IPS-18c (cell line): ENCODE data around the gene FMO1.
"Not testable (repeated sequence)": the region's sequence is repeated elsewhere in the genome, so short reads cannot be mapped to it uniquely, and the experiment has no call there.

Experiments used
- H3K4me3 ChIP-seq: 2 replicates; pipeline ENCODE4 v1.7.0; 2013; ENCODE audit warnings: low read depth, mild to moderate bottlenecking, low read length, moderate library complexity; ENCODE audit not compliant: insufficient read depth
- H3K9me3 ChIP-seq: one replicate; pipeline ENCODE4 v1.6.1; 2013; ENCODE audit warnings: mild to moderate bottlenecking, low read length, moderate library complexity; ENCODE audit not compliant: control insufficient read depth, insufficient read depth

Gene FMO1

GRCh38 chr1:171224257-171224656 is 24.0 kb upstream of the FMO1 start:
- H3K9me3 ChIP-seq: not testable (repeated sequence)

GRCh38 chr1:171226747-171227370 is 21.4 kb upstream of the FMO1 start:
- Histone ChIP-seq H3K4me3 (no peak overlapping the region), H3K9me3 (no peaks in the 10 kb centered on the region)

More at GRCh38 chr1:171224257-171224656, 24.0 kb upstream of the FMO1 start:
- not testable (repeated sequence) for H3K4me3 ChIP-seq

GRCh38 chr1:171231326-171231725 is 17.0 kb upstream of the FMO1 start:
- H3K9me3 ChIP-seq: peaks cover 2% of the 10 kb centered on the region
- H3K4me3 ChIP-seq: no peak overlapping the region

GRCh38 chr1:171233183-171233582 is 15.1 kb upstream of the FMO1 start:
- Histone ChIP-seq H3K9me3 (peaks cover 3% of the 10 kb centered on the region), H3K4me3 (no peak overlapping the region)

GRCh38 chr1:171236231-171236630 is 12.1 kb upstream of the FMO1 start:
- H3K4me3 ChIP-seq, H3K9me3 ChIP-seq: not testable (repeated sequence)

- Histone ChIP-seq H3K9me3 (no peaks in the 10 kb centered on the region), H3K4me3 (no peak overlapping the region)
Observed at GRCh38 chr1:171243878-171244277, 4.4 kb upstream of the FMO1 start.

DNA sequence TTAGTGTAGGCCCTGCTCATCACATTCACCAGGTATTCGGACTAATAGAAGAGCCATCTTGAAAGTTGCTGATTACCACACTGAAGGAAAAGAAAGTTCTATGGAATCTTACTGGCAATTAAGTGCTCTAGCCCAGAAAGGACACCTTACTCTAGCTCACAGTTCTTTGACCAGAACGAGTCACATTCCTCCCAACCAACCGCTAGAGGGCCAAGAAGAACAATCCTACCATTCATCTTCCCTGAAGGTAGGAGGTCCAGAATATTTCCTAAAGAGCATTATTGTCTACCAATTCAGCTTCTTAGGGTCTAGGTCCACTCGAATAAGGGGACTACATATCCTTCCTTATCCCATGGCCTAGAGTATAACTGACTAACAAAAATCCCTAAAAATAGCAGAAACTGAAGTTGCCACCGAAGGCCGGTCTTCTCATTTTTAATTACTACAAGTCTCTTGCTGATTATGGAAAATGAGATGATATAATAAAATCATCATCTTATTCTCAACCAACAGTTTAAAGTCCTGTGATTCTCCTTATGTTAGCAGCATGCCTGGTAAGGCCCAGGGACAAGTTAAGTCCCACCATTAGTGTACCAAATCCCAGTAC is 2.7 kb upstream of the FMO1 start:
- H3K9me3 ChIP-seq: no peaks in the 10 kb centered on the region
- no peak overlapping the region for H3K4me3 ChIP-seq

GRCh38 chr1:171247501-171247900 is 793 bp upstream of the FMO1 start:
- H3K9me3 ChIP-seq: no peaks in the 10 kb centered on the region
- no peak overlapping the region for H3K4me3 ChIP-seq

DNA sequence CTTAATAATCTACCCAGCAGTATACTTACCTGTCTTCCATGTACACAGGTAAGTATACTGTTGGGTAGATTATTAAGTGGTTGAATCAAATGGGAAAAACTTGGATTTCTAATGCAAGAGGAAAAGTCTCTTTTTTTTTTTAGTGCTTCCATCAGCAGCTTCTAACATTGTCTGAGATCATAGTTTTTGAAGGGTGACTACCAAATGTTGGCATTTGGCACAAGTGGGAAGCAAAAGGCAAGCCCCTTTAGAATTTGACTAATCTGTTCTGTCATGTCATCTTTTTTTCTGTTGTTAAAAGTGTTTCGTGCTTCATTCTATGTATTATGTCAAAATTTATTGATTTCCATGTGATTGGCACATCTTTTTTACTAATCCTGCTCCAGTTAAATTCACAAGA is 547 bp downstream of the FMO1 start:
- H3K4me3 ChIP-seq: no peak overlapping the region
- H3K9me3 ChIP-seq: no peaks in the 10 kb centered on the region

GRCh38 chr1:171250263-171250662 is 2.0 kb downstream of the FMO1 start:
- no peak overlapping the region for H3K4me3 ChIP-seq
- H3K9me3 ChIP-seq: no peaks in the 10 kb centered on the region

DNA sequence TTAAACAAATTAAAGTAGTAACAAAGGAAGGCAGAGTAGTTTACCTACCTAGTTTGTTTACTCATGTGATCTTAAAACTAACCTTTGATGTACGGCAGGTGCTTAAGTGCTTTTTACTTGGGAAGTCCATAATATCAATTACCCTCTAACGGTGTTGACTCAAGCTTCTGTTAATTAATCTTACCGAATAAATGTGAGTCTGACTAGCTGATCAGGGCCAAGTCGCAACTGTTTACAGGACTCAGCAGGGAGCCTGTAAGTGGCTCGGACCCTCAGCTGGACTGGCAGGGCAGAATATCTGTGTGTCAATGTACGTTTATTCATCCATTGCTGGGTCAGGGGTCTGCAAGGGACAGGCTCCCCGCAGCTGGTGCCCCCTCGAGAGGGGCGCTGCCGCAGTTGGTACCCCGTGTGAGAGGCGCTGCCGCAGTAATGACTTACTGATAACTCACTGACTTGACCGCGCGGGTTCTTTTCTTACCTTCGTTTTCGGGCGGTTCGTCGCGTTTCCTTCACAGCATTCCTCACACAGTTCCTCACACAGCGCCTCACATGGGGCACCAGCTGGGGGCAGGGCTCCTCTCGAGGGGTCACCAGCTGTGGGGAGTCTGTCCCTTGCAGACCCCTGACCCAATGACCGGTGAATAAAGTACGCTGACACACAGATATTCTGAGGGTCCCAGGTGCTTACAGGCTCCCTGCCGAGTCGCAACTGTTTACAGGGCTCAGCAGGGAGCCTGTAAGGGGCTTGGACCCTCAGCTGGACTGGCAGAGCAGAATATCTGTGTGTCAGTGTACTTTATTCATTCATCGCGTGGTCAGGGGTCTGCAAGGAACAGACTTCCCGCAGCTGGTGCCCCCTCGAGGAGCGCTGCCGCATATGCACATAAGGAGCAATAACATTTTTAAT is 3.0 kb downstream of the FMO1 start:
- Histone ChIP-seq H3K4me3 (peak overlapping the region; percentile 56), H3K9me3 (no peaks in the 10 kb centered on the region)

DNA sequence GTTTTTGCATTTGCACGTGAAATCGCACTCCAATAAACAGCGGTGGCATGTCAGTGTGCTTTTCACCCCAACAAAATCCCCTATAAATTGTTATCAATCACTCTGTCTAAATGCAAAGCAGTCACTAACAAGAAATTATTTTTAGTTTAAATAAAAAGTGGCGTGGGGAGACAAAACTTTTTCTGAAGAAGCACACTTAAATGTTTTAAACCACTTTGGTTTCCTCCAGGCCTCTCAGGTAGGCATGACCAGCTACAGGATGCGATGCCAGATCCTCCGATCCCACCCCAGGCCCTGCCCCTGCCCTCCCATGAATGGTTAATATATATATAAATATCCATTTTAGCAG is 3.6 kb downstream of the FMO1 start:
- Histone ChIP-seq H3K9me3 (no peaks in the 10 kb centered on the region), H3K4me3 (peak overlapping the region; percentile 56; the same call in 1 of the 2 replicates)

- Histone ChIP-seq H3K4me3 (no peak overlapping the region), H3K9me3 (no peaks in the 10 kb centered on the region)
Observed at GRCh38 chr1:171252482-171252881, 4.2 kb downstream of the FMO1 start.

- Histone ChIP-seq H3K9me3 (no peaks in the 10 kb centered on the region), H3K4me3 (no peak overlapping the region)
Observed at GRCh38 chr1:171254859-171255258, 6.6 kb downstream of the FMO1 start.

- Histone ChIP-seq H3K9me3 (no peaks in the 10 kb centered on the region), H3K4me3 (no peak overlapping the region)
Observed at GRCh38 chr1:171256940-171257606, 8.8 kb downstream of the FMO1 start.

DNA sequence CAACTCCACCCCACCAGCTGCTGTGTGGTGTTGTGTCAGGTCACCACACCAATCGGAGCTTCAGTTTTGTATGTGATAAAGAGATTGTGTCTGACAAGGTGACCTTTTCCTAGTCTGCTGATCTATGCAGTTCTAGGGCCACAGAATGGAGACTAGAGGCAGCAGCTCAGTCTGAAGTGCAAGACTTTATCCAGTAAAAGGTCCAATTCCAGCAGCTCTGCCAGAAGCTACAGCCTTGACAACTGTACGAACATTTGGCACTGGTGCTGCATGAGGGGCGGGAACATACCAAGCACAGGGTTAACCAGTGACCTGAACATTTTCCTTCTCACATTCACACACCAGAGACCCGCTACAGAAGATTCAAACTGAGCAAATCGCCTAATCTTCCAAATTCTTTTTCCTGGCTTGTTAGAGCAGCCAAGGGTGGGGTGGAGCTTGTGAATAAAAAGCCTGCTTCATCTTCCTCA is 9.3 kb downstream of the FMO1 start:
- H3K4me3 ChIP-seq: no peak overlapping the region
- H3K9me3 ChIP-seq: no peaks in the 10 kb centered on the region

DNA sequence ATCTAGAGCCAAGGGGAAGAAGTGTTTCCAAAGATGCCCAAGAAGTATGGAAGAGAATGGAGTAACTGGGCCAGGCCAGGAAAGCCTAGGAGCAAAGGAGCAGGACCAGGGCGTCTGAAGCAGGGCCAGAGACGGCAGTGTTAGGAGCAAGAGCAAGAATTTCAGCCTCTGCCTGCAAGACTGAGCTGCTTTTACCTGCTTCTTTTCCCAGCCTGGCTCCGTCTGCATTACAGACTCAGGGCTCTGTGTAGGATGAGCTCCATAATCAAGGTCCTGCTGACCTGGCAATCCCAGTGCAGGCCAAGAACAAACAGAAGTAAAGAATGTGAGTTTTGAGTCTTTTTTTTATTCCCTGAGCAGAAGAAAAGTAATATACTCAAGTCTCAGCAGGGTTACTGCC is 10.1 kb downstream of the FMO1 start:
- Histone ChIP-seq H3K4me3 (no peak overlapping the region), H3K9me3 (no peaks in the 10 kb centered on the region)
